GM18520 (cell line): ENCODE measurements around the gene GLMP.

Experiments
- ATAC-seq: cut with Tn5 transposase; IDR thresholded peaks from one replicate; pipeline ENCODE4 v1.9.1; 2021; ENCODE audit not compliant: unreplicated experiment

GLMP gene

DNA sequence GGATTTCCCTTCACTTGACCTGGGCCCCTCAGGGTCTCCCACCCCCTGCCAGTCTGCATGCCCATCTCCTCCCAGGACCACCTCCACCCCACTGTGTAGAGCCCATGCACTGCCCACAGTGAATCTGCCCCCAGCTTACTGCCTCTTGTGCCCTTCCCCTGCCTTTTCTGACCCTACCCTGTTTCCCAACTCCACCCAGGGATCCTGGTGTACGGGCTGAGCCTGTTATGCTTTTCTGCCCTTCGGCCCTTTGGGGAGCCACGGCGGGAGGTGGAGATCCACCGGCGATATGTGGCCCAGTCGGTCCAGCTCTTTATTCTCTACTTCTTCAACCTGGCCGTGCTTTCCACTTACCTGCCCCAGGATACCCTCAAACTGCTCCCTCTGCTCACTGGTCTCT lies 9.4 kb downstream of the GLMP start:
- no peak for ATAC-seq

DNA sequence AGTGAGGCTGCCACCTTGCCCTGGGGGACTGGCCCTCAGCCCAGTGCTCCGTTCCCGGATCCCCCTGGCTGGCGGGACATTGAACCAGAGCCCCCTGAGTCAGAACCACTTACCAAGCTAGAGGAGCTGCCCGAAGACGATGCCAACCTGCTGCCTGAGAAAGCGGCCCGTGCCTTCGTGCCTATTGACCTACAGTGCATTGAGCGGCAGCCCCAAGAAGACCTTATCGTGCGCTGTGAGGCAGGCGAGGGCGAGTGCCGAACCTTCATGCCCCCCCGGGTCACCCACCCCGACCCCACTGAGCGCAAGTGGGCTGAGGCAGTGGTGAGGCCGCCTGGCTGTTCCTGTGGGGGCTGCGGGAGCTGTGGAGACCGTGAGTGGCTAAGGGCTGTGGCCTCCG lies 10.0 kb downstream of the GLMP start:
- ATAC-seq = no peak

DNA sequence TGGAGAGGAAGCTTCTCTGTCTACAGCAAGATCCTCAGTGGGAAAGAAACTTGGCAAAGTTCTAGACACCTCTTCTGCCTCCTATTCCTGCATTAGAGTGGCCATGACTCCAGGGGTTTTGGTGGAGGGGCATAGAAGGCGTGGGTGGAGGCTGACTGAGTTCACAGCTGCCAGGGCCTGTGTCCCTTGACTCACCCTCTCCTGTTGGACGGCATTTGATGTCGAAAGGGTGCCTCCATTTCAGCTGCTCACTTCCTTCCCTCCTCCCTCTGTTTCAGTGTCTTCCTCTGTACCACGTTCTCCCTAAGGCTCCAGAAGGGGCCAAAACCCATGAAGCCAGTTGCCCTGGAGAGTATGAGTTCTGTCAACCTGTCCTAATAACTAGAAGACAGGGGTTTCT lies 10.7 kb downstream of the GLMP start:
- no peak for ATAC-seq

DNA sequence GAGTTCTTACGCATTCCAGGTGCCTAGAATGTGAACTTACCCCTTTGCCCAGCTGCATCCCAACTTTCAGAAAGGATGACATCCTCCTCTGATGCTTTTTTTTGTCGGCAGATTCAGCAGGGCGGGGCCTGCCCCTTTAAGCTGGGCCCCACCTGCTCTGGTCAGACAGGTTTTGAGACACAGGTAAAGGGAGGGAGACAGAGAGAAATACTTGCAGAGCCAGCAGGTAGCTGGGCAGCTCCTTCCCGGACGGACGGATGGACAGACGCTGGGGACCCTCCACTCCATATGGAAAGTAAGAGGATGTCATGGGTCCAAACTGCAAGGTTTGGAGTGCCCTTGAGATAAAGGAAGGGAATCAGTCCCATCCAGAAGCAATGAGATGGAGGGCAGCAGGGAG lies 11.4 kb downstream of the GLMP start, which contains the start of gene TMEM79:
TSS of gene TMEM79 (plus strand) at position 214 of the 400 bp plus-strand sequence. CDS start 902 bp downstream, outside the sequence.
- no peak for ATAC-seq

DNA sequence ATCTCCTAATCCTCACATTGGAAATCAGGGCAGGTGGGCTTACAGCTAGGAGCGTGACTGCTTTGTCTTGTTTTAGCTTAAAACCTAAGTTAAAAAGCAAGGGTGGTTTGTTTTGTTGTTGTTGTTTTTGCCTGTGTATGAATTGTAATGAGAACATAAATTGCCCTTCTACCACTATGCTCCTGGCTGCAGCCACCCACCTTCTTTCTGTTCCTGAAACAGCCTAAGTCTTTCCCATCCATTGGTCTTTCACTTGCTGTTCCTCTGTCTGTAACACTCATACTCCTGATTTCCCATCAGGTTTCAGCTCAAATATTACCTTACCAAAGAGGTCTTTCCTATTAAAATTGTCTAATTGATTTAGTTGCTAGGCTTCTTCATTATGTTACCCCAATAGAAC lies 12.0 kb downstream of the GLMP start:
- no peak for ATAC-seq

DNA sequence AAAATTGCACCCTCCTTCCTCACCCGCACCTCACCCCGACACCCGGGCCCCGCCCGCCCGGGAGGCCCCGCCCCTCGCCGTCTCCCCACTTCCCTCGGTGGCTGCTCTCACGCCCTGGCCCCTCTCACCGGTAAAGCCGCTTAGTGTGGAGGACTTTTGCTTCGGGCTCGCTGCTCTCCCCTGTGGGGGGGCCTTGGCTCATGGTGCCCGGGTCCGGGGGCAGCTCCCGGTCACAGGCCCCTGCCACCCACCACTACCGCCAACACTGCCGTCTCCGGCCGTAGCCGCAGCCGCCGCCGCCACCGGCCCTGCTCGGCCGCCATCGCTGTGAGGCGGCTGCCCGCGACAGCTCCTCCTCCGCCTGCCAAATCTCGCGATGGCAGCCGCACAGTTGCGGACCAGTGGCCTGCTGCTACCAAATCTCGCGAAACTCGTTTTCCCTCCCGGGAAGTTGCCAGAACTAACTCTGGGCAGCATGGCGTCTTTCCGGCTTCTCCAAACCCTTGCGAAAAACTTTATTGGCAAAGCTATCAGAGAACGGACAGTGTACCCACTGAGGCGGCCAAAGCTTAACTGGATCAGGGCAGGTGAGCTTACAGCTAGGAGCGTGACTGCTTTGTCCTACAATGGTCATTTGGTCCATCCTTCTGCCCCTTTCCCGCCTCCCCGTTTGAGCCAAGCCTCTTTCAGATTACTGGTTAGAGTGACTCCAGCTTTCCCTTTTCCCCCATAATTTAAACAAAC lies 12.8 kb downstream of the GLMP start, which contains the start of gene SMG5:
TSS of gene SMG5 (minus strand) at position 347 of the 744 bp plus-strand sequence. CDS start at position 202, 145 bp downstream.
- ATAC-seq = peak; percentile 83

DNA sequence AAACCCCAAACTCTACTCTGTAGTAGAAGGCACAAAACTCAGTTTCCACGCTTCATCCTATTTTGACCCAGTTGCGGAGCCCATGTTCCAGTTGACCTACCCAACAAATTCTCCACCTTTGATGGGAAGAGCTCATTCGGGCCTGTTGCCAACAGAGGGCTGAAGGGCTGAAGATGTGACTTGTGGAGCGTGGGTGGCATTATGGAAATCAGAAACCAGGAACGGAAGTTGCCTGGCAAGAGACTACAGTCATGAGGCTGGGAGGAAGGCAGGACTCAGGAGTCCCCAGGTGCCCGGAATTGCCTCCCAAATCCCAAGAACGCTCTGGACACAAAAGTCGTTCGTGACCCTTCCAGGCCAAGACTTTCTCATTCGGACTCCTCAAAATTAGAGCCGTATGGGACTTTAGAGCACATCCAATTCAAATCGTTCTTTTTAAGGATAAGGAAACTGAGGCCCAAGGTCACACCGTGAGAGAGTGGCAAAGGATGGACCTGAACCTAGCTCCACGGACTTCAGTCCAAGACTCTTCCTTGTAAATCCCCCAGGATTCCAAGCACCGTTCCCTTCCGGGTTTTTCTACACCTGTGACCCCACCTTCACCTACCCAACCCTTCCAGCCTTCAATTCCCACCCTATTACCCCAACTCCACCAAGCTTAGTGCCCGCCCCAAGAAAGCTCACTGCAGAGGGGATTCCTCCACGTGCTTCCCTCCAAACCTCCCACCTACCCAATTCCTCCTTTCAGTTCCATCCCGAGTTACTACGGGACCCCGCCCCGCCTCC lies 13.6 kb downstream of the GLMP start:
- ATAC-seq = no peak

DNA sequence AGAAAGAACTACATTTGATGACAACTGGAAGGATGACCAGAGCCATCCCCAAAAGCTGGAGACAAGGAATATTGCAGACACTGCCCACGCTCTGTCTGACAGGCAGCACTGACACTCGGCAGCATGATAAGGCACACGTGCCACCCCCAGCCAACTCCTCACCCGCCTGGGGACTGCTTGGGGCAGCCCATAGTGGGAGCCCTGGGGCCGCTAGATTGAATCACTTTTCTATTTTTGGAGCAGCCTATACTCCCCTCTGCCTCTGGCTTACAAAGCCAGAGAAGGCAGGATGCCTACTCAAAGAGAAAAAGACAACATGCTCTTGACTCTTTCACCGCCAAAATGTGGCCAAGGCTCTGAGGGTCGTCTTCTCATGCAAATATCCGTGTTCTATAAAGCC lies 14.2 kb downstream of the GLMP start:
- peak; percentile 34 for ATAC-seq

DNA sequence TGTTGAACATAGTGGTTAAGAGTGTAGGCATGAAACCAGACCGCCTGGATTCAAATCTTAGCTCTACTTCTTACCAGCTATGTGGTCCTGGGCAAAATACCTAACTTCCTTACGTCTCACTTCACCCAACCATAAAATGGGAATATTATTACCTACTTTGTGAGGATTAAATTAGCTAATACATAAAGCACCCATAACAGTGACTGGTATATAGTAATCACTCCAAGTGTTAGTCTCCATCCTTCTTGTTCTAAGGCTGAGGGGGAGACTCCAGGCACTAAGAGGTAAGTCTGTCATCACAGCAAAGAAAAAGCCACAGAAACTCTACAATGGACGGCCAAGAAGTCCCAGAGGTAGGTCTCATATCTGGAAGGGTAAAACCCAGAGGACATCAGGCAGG lies 15.6 kb downstream of the GLMP start:
- ATAC-seq = no peak

DNA sequence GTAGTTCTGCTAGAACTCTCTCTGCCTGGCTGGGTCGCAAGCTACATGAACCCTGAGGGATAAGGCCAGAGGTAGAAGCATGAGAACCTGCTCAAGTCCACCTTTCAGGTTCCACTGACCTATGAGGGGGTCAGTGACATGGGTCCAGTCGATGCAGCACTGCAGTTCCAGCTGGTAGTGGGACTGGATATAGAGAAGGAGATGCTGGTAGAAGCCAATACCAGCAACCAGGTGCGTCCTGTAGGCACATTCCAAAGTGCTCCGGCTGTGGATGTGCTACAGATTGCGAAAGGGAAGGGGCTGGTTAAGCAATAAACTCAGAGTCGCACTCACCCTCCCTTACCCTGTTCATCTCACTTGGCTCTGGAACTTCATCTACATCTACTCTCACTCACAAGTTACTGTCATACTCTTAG lies 18.5 kb downstream of the GLMP start:
- ATAC-seq = no peak

DNA sequence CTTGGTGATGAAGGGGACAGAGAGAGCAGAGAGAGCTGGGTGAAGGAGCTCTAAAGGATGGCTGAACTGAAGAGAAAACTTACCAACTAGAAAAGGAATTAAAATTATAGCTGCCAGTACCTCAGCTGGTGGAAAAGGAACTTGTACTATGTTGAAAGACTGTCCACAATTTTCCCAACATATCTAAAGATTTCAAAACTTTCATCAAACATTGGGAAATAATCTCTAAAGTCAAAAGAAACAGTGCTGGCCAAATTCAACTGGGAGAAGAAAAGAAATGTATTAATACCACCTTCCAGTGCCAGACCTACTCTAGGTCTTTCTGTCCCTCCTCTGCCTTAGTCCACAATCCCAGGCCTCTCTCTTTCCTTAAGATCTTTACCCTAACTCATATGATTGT lies 18.9 kb downstream of the GLMP start:
- ATAC-seq = no peak

DNA sequence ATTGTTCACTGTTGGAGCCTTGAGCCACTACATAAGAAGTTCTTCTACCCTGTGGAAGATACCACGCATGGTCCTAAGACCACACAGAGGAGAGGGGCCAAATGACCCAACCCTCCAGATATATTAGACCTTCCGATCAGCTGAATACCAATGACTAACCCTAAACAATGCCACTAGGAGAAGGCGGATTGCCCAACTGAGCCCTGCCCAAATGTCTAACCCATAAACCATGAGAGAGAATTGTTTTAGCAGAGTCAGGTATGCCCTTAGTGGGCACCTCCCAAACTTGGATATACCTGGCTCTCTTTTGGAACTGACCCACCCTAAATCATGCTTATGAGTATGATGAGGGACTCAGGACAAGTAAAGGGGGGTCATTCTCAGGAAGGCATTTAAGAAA lies 25.2 kb downstream of the GLMP start:
- ATAC-seq = no peak

DNA sequence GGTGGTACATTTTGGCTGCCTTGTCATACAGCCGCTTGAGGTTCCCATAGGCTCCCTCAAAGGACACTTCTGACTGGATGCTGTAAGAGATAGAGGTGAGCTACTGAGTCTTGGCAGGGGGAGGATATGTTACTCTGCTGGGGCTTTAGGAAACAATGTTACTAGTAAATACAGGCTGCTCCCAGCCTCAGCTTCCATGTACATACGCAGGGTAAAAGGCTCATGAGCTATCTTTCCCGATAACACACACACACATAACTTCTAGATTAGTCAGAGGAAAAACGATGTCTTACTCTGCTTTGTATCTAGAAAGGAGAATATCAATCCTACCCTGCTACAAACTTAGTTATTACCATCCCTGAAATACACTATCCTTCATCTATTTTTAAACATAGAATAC lies 27.1 kb downstream of the GLMP start:
- no peak for ATAC-seq

DNA sequence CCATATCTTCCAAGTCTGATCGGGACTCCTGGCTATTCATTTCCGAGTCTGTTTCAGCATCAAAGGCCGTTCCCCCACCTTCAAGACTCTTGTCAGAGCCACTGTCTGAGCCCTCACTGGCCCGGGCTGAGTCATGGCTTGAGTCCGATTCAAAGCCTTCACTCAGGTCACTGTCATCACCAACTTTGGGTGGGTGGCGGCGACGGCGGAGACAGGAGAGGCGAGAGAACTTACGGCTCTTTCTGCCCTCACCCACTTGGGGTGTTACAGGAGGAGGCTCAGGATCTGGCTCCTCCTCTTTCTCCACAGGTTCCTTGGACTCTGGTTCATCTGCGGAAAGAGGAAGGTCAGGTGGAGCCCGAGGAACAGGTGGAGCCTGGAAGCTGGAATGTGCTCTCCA lies 29.4 kb downstream of the GLMP start:
- ATAC-seq = no peak

DNA sequence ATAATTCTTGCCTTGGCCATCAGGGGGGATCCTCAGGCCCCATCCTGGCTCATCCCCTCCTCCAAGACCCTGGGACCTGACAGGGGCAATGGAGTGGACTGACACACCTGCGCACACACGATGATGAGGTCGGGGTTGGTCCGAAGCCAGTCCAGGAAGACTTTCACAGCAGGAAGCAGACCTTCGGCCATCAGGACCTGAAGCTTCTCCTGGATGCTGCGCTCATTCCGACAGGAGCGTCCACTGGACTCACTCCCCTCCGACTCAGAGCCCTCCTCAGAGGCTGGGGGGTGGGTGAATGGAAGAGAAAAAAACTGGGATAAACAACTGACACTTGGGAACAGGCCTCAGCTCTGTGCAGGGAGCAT lies 32.2 kb downstream of the GLMP start:
- ATAC-seq = no peak

DNA sequence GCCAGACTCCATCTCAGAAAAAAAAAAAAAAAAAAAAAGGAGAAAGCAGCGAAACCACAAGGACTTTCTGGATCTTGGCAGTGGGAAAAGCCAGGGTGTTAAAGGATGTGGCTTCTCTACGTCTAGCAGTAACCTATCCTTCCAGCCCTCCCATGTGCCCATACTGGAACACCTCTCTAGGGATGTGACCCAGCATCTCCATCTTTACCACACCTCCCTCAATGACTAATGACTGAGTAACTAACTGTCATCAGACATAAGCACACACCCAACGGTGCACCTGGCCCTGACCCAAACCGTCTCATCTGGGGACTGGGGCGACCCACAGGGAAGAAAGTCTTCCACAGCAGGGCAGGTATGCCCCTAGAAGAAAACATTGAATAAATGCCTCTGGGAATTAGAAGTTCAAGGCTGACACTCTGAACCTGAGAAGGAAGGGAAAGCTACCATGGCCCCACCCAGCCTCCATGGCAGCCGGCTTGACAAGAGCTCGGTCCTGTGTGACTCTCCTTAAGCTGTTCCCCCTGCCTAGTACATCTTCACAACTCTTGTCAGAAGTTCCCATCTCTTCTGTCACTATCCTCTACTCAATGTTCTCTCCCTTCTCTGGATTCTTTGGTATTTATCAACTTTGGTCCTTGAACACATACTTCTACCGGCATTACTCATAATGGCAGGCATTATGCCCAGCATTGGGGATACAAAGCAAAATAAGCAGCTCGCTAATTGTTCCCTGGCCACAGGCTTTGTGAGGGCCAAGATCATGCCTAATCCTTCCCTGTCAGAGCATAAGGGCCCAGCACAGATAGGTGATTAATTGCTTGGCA lies 32.8 kb downstream of the GLMP start:
- no peak for ATAC-seq

DNA sequence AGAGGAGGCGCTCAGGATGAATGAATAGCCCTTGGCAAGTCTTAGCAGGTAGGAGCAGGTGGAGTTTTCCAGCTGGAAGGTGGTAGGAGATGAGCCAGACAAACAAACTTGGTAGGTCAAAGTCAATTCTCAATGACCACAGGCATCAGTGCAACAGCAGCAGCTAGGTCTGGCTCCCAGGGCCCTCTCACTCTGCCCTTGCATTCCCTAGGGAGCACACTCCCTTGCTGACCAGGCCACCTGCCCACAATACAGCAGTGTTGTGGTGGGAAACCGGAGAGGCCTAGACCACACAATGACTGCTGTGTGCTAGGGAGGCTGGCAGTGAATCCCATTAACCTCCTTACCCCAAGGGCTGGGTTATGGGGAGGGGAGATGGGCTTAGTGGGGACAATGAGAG lies 34.6 kb downstream of the GLMP start:
- ATAC-seq = no peak

DNA sequence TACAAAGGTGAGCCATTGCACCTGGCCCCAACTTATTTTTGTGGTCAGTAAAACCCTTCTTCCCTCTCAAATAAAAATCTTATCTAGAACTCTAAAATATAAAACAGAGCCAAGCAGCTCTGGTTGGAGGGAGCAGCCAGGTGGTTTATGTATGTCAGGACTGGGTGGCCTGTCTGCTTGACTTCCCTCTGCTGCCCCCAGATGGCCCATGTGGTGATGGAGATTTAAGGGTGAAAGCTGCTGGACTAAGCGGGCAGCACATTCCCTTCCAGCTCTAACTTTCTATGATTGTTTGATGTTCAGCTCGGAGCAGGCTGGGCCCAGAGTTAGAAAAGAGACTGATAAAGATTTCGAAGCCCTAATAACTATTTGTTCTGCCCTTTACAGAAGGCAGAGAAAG lies 35.7 kb downstream of the GLMP start:
- no peak for ATAC-seq

DNA sequence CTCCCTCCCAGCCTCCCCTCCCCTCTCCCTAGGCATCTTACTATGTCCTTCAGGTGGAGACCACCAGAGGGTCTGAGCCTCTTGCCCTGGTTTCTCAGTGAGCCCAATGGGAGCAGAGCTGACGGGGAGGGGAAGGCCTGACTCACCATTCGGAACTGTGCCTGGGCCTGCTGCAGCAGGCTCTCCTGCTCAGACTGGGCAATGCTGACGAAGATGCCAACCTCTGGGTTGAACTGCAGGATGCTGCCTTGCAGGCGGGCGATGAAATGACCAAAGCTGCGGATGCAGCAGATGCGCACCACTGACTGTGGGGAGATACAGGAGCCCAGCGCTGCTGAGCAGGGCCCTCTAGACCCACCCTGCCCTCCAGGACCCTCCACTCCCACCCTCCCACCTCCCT lies 36.6 kb downstream of the GLMP start:
- ATAC-seq = no peak

DNA sequence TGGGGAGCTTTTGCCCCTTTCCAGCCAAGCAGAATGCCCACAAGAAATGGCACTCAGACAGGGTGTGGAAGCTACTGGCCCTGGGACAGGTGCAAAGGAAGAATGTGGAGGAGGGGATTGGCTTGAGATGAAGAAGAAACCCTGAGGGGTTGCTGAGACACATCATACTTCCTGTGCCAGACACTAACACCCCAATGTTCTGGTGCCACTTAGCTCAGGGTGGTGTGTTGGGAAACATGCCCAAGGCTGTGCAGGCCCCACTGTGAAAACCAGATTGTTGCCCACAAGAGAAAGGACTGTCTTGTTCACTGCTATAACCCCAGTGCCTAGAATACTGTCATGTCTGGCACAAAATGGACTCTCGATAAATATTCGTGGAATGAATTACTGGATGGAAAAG lies 37.8 kb downstream of the GLMP start:
- no peak for ATAC-seq

DNA sequence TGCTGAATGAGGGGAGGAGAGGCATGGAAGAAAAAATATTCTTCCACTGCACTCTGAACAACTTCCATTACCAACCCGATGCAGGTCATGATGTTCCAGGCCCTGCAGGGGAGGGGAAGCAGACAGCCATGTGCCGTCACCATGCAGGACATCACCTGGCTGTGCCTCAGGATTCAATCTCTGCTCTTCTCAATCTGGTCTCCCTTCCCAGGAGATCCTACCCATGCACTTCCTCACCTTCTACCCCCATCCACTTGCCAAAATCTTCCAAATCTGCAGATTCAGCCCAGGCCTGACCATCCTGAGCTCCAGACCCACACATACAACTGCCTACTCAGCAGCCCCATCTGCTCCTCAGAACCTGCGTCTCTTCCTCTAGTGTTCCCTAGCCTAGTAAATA lies 41.8 kb downstream of the GLMP start:
- no peak for ATAC-seq

DNA sequence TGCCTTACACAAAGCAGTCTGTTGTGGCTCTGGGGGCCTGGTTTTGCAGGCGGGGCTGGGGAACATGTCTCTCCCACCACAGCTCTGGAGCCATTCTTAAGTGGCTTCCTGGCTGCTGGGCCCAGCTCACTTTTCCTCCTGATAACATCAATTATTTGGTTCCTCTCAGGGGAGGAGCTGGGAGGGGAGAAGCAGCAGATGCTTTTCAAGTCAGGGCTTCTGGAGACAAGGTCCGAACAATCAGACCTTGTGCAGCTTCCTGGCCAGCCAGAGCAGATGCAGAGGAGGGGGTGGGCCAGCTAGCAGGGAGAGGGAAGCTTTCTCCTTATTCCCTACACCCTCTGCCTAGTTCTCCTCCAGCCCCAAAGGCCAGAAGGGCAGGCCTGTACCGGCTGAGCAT lies 44.0 kb downstream of the GLMP start:
- ATAC-seq = no peak
